HCT116 (cell line): ENCODE results near the gene PRMT7.

Experiments used
- CEBPB ChIP-seq: IDR thresholded peaks from 2 replicates; pipeline ENCODE4 v1.6.1; 2012; ENCODE audit warnings: low read depth
- POLR2A ChIP-seq: IDR thresholded peaks from 2 replicates; pipeline ENCODE4 v1.7.0; 2011; ENCODE audit warnings: borderline replicate concordance; ENCODE audit not compliant: insufficient read depth, insufficient read length; ENCODE audit errors: extremely low read depth
- POLR2AphosphoS5 ChIP-seq: IDR thresholded peaks from 2 replicates; pipeline ENCODE4 v1.6.1; 2011; ENCODE audit warnings: mild to moderate bottlenecking, low read depth, low read length, moderate library complexity
- REST ChIP-seq: IDR thresholded peaks from 2 replicates; pipeline ENCODE4 v1.6.1; 2012; ENCODE audit warnings: low read depth
- SIN3A ChIP-seq: IDR thresholded peaks from 2 replicates; pipeline ENCODE4 v1.6.1; 2012; ENCODE audit warnings: low read depth
- SP1 ChIP-seq: IDR thresholded peaks from 2 replicates; pipeline ENCODE4 v1.6.1; 2012; ENCODE audit warnings: low read depth
- TF ChIP-seq, protein P1 (sequence below), 3 experiments: fragments of 200-600 bp in 1 of 3; sonication (generic) in 1 of 3; IDR thresholded peaks in 2 of 3; conservative IDR thresholded peaks in 1 of 3; 2 replicates each; pipeline ENCODE4 v1.5.1; 2012 to 2017; ENCODE audit warnings: low read depth in 2 of 3, low read length in 2 of 3, antibody characterized with exemption in 1 of 3, borderline replicate concordance in 1 of 3, control low read depth in 1 of 3, mild to moderate bottlenecking in 1 of 3, mixed read lengths in 1 of 3, mixed run types in 1 of 3, moderate library complexity in 1 of 3; ENCODE audit not compliant: insufficient read depth in 1 of 3
- TF ChIP-seq, protein P2 (sequence below): IDR thresholded peaks from 2 replicates; pipeline ENCODE4 v1.6.1; 2011; ENCODE audit warnings: mild to moderate bottlenecking, low read length, moderate library complexity; ENCODE audit not compliant: insufficient replicate concordance; ENCODE audit errors: extremely low read depth

DNA sequence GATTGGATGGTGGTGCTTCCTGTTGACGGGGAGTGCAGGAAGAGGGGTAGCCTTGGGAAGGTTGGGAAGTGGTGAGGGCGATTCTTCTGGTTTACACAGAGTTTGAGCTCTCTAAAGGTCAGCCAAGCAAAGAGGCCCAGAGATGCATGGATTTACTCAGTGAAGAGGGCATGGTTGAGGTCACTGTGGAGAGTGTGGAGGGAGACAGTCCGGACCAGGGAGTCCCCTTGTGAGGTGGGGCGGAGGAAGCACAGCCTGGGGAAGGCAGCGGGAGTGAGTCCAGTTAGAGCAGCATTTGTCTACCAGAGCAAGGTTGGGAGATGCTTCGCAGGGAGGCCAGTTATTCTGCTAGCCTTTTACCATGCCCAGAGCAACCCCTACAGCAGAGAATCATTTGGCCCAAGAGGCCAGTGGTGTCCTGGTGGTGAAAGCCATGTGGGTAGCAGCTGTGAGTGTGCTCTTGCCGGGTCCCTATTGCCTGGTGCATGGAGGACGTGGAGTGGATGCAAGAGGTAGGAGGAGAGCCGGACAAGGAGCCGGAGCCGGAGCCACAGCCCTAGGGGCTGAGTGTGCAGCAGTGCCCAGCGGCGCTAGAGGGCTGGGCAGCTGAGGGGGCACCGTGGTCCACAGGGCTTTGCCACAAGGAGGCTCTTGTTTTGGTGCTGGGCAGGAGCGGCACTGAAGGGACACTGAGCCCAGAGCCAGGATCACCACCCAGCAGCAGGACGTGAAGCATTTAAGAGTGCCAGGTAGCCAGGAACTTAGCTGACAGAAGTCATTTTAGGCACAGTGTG is 27.7 kb downstream of the PRMT7 start:
- TF ChIP-seq POLR2A (no peak), SP1 (no peak), CEBPB (no peak), SIN3A (no peak), POLR2AphosphoS5 (no peak), REST (no peak)
- TF ChIP-seq, protein P1, sequence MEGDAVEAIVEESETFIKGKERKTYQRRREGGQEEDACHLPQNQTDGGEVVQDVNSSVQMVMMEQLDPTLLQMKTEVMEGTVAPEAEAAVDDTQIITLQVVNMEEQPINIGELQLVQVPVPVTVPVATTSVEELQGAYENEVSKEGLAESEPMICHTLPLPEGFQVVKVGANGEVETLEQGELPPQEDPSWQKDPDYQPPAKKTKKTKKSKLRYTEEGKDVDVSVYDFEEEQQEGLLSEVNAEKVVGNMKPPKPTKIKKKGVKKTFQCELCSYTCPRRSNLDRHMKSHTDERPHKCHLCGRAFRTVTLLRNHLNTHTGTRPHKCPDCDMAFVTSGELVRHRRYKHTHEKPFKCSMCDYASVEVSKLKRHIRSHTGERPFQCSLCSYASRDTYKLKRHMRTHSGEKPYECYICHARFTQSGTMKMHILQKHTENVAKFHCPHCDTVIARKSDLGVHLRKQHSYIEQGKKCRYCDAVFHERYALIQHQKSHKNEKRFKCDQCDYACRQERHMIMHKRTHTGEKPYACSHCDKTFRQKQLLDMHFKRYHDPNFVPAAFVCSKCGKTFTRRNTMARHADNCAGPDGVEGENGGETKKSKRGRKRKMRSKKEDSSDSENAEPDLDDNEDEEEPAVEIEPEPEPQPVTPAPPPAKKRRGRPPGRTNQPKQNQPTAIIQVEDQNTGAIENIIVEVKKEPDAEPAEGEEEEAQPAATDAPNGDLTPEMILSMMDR (IDR thresholded peaks at IDR 0.05 in 2 of 3, conservative IDR thresholded peaks at IDR 0.05 in 1 of 3; ENCODE audit: borderline replicate concordance in 1 of 3, insufficient read depth in 1 of 3, low read depth in 2 of 3, low read length in 2 of 3), result no peak
- TF ChIP-seq, protein P2, sequence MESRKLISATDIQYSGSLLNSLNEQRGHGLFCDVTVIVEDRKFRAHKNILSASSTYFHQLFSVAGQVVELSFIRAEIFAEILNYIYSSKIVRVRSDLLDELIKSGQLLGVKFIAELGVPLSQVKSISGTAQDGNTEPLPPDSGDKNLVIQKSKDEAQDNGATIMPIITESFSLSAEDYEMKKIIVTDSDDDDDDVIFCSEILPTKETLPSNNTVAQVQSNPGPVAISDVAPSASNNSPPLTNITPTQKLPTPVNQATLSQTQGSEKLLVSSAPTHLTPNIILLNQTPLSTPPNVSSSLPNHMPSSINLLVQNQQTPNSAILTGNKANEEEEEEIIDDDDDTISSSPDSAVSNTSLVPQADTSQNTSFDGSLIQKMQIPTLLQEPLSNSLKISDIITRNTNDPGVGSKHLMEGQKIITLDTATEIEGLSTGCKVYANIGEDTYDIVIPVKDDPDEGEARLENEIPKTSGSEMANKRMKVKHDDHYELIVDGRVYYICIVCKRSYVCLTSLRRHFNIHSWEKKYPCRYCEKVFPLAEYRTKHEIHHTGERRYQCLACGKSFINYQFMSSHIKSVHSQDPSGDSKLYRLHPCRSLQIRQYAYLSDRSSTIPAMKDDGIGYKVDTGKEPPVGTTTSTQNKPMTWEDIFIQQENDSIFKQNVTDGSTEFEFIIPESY, result no peak
